ENCODE results near the gene PPP1CA.

PPP1CA gene

GRCh38 chr11:67376063-67376820, 25.4 kb downstream of the PPP1CA start:
- TF ChIP-seq EZH2 (IDR thresholded peaks at IDR 0.05), result no peak
- TF ChIP-seq FOXP2 (optimal IDR thresholded peaks at IDR 0.05; ENCODE audit: control extremely low read depth, extremely low read length, insufficient read depth), result no peak
- no peak for TF ChIP-seq POLR2AphosphoS5 (IDR thresholded peaks at IDR 0.05; ENCODE audit: borderline replicate concordance, low read depth, low read length)
- H3K27ac ChIP-seq, result no peak overlapping the region
- H3K36me3 ChIP-seq (ENCODE audit: insufficient read depth, low read length), result no peaks in the 10 kb centered on the region
- H3K9me3 ChIP-seq (ENCODE audit: low read depth, low read length), result no peaks in the 10 kb centered on the region
- H3K9ac ChIP-seq (ENCODE audit: insufficient read length), result no peak overlapping the region
- no peak overlapping the region for H3K4me3 ChIP-seq
- DNase-seq (ENCODE audit: low read depth, low spot score), result no peak

- H3K27ac ChIP-seq, result no peak overlapping the region
- H3K4me3 ChIP-seq, result no peak overlapping the region
Measured at GRCh38 chr11:67375320-67376055, 26.2 kb downstream of the PPP1CA start.

GRCh38 chr11:67374571-67375281, 26.9 kb downstream of the PPP1CA start:
- no peak overlapping the region for H3K9ac ChIP-seq (ENCODE audit: insufficient read length)
- H3K9me3 ChIP-seq (ENCODE audit: low read depth, low read length), result no peaks in the 10 kb centered on the region
- TF ChIP-seq POLR2AphosphoS5 (IDR thresholded peaks at IDR 0.05; ENCODE audit: borderline replicate concordance, low read depth, low read length), result no peak
- no peak for TF ChIP-seq FOXP2 (optimal IDR thresholded peaks at IDR 0.05; ENCODE audit: control extremely low read depth, extremely low read length, insufficient read depth)
- TF ChIP-seq EZH2 (IDR thresholded peaks at IDR 0.05), result no peak
- no peaks in the 10 kb centered on the region for H3K36me3 ChIP-seq (ENCODE audit: insufficient read depth, low read length)
- DNase-seq (ENCODE audit: low read depth, low spot score), result no peak
- H3K4me3 ChIP-seq, result no peak overlapping the region
- H3K27ac ChIP-seq, result no peak overlapping the region

More at GRCh38 chr11:67375320-67376055, 26.2 kb downstream of the PPP1CA start:
- TF ChIP-seq POLR2AphosphoS5 (IDR thresholded peaks at IDR 0.05; ENCODE audit: borderline replicate concordance, low read depth, low read length) (no peak), FOXP2 (optimal IDR thresholded peaks at IDR 0.05; ENCODE audit: control extremely low read depth, extremely low read length, insufficient read depth) (no peak), EZH2 (IDR thresholded peaks at IDR 0.05) (no peak)
- no peak overlapping the region for H3K9ac ChIP-seq (ENCODE audit: insufficient read length)
- no peak for DNase-seq (ENCODE audit: low read depth, low spot score)
- no peaks in the 10 kb centered on the region for H3K36me3 ChIP-seq (ENCODE audit: insufficient read depth, low read length)
- no peaks in the 10 kb centered on the region for H3K9me3 ChIP-seq (ENCODE audit: low read depth, low read length)

GRCh38 chr11:67373648-67374570, 27.7 kb downstream of the PPP1CA start:
- no peaks in the 10 kb centered on the region for H3K9me3 ChIP-seq (ENCODE audit: low read depth, low read length)
- H3K36me3 ChIP-seq (ENCODE audit: insufficient read depth, low read length), result no peaks in the 10 kb centered on the region
- peak overlapping the region; percentile 89 for H3K4me3 ChIP-seq
- DNase-seq (ENCODE audit: low read depth, low spot score), result no peak
- peak overlapping the region; percentile 81 for H3K9ac ChIP-seq (ENCODE audit: insufficient read length)
- H3K27ac ChIP-seq, result no peak overlapping the region
- TF ChIP-seq FOXP2 (optimal IDR thresholded peaks at IDR 0.05; ENCODE audit: control extremely low read depth, extremely low read length, insufficient read depth) (no peak), EZH2 (IDR thresholded peaks at IDR 0.05) (no peak), POLR2AphosphoS5 (IDR thresholded peaks at IDR 0.05; ENCODE audit: borderline replicate concordance, low read depth, low read length) (no peak)

- DNase-seq (ENCODE audit: low read depth, low spot score), result no peak
Measured at GRCh38 chr11:67372993-67373647, 28.5 kb downstream of the PPP1CA start, which contains the start of gene CLCF1. TSS of gene CLCF1 (minus strand) at chr11:67373598. CDS start at chr11:67373539, 59 bp downstream.

GRCh38 chr11:67372321-67372992, 29.2 kb downstream of the PPP1CA start:
- no peak overlapping the region for H3K27ac ChIP-seq
- DNase-seq (ENCODE audit: low read depth, low spot score), result no peak
- no peak for TF ChIP-seq FOXP2 (optimal IDR thresholded peaks at IDR 0.05; ENCODE audit: control extremely low read depth, extremely low read length, insufficient read depth)
- TF ChIP-seq EZH2 (IDR thresholded peaks at IDR 0.05), result no peak
- TF ChIP-seq POLR2AphosphoS5 (IDR thresholded peaks at IDR 0.05; ENCODE audit: borderline replicate concordance, low read depth, low read length), result no peak
- H3K4me3 ChIP-seq, result peak overlapping the region; percentile 89
- no peaks in the 10 kb centered on the region for H3K9me3 ChIP-seq (ENCODE audit: low read depth, low read length)
- H3K36me3 ChIP-seq (ENCODE audit: insufficient read depth, low read length), result no peaks in the 10 kb centered on the region
- H3K9ac ChIP-seq (ENCODE audit: insufficient read length), result peak overlapping the region; percentile 81

More at GRCh38 chr11:67372993-67373647, 28.5 kb downstream of the PPP1CA start, which contains the start of gene CLCF1:
- Histone ChIP-seq H3K9ac (ENCODE audit: insufficient read length) (peak within 1 kb of the TSS; percentile 81), H3K27ac (no peak within 1 kb of the TSS), H3K9me3 (ENCODE audit: low read depth, low read length) (no peaks in the 10 kb centered on the region), H3K4me3 (peak within 1 kb of the TSS; percentile 89), H3K36me3 (ENCODE audit: insufficient read depth, low read length) (no peaks in the 10 kb centered on the region)
- no peak for TF ChIP-seq FOXP2 (optimal IDR thresholded peaks at IDR 0.05; ENCODE audit: control extremely low read depth, extremely low read length, insufficient read depth)
- no peak for TF ChIP-seq POLR2AphosphoS5 (IDR thresholded peaks at IDR 0.05; ENCODE audit: borderline replicate concordance, low read depth, low read length)
- no peak for TF ChIP-seq EZH2 (IDR thresholded peaks at IDR 0.05)
